ENCODE results near the gene CCSER1.

DNA sequence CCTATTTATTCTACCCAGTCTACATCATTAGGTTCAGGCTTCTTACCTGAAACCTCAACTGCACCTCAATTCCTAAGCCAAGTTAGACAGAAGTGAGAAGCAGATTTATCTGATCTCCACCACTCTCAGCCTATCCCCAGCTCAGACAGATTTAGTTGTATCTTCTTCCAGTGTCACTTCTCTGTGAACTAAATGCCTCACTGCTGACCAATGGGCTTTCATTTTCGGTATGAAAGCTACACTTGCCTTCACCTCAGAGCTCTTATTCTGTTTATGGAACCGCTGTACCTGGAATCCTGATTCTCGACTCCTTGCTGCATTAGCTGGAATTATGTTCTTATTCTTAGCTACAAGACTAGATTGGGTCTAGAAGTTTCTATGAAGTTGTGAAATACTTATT is 833.2 kb downstream of the CCSER1 start:
- TF ChIP-seq EP300 (IDR thresholded peaks at IDR 0.05) (no peak), CTCF (IDR thresholded peaks at IDR 0.05) (no peak), POLR2A (IDR thresholded peaks at IDR 0.05) (no peak)
